Measurements from ENCODE around the gene PRUNE1.
A peak's percentile ranks its signal among the peaks of the same experiment; 100 is the strongest.

PRUNE1 gene

GRCh38 chr1:151039521-151039920 is 31.3 kb downstream of the PRUNE1 start:
- H3K4me3 ChIP-seq (ENCODE audit: low read depth, low read length), result no peak overlapping the region
- TF ChIP-seq, protein P1, sequence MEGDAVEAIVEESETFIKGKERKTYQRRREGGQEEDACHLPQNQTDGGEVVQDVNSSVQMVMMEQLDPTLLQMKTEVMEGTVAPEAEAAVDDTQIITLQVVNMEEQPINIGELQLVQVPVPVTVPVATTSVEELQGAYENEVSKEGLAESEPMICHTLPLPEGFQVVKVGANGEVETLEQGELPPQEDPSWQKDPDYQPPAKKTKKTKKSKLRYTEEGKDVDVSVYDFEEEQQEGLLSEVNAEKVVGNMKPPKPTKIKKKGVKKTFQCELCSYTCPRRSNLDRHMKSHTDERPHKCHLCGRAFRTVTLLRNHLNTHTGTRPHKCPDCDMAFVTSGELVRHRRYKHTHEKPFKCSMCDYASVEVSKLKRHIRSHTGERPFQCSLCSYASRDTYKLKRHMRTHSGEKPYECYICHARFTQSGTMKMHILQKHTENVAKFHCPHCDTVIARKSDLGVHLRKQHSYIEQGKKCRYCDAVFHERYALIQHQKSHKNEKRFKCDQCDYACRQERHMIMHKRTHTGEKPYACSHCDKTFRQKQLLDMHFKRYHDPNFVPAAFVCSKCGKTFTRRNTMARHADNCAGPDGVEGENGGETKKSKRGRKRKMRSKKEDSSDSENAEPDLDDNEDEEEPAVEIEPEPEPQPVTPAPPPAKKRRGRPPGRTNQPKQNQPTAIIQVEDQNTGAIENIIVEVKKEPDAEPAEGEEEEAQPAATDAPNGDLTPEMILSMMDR (IDR thresholded peaks at IDR 0.05; ENCODE audit: borderline replicate concordance, insufficient read depth, low read depth, low read length), result no peak

DNA sequence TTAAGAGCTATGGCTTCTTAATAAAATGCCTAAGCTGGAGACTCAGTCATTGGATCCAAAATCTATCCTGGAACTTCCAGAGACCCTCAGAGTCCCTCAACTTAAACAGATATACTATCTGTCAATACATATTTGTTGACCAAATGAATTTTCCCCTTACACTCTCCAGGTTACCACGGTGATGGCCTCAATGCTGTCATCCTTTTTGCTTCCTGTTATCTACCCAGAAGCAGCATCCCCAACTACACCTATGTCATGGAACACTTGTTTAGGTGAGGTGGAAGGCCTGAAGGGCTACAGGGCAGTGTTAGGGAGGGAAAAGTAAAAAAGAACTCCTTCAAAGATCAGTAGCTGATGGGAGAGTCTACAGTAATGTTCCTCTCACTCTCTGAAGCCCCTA is 34.9 kb downstream of the PRUNE1 start:
- TF ChIP-seq, protein P1 (IDR thresholded peaks at IDR 0.05; ENCODE audit: borderline replicate concordance, insufficient read depth, low read depth, low read length), result no peak
- H3K4me3 ChIP-seq (ENCODE audit: low read depth, low read length), result no peak overlapping the region

DNA sequence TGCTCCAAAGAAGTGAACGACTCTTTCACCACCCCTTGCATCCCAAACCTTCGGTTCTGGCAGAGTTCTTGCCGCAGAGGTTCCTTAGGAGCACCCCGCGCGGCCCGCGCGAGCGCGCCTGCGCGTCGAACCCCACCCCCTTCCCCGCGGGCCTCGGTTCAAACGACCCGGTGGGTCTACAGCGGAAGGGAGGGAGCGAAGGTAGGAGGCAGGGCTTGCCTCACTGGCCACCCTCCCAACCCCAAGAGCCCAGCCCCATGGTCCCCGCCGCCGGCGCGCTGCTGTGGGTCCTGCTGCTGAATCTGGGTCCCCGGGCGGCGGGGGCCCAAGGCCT is 39.3 kb downstream of the PRUNE1 start, which contains the start of gene C1orf56:
C1orf56 (plus strand) TSS at position 161 of the 334 bp plus-strand sequence; CDS start at position 258, 97 bp downstream.
- TF ChIP-seq, protein P1 (IDR thresholded peaks at IDR 0.05; ENCODE audit: borderline replicate concordance, insufficient read depth, low read depth, low read length), result no peak
- peak within 1 kb of the TSS; percentile 67 for H3K4me3 ChIP-seq (ENCODE audit: low read depth, low read length)

DNA sequence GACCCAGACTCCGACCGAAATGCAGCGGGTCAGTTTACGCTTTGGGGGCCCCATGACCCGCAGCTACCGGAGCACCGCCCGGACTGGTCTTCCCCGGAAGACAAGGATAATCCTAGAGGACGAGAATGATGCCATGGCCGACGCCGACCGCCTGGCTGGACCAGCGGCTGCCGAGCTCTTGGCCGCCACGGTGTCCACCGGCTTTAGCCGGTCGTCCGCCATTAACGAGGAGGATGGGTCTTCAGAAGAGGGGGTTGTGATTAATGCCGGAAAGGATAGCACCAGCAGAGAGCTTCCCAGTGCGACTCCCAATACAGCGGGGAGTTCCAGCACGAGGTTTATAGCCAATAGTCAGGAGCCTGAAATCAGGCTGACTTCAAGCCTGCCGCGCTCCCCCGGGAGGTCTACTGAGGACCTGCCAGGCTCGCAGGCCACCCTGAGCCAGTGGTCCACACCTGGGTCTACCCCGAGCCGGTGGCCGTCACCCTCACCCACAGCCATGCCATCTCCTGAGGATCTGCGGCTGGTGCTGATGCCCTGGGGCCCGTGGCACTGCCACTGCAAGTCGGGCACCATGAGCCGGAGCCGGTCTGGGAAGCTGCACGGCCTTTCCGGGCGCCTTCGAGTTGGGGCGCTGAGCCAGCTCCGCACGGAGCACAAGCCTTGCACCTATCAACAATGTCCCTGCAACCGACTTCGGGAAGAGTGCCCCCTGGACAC is 39.8 kb downstream of the PRUNE1 start:
- H3K4me3 ChIP-seq (ENCODE audit: low read depth, low read length), result peak overlapping the region; percentile 67
- TF ChIP-seq, protein P1 (IDR thresholded peaks at IDR 0.05; ENCODE audit: borderline replicate concordance, insufficient read depth, low read depth, low read length), result peak; percentile 60

DNA sequence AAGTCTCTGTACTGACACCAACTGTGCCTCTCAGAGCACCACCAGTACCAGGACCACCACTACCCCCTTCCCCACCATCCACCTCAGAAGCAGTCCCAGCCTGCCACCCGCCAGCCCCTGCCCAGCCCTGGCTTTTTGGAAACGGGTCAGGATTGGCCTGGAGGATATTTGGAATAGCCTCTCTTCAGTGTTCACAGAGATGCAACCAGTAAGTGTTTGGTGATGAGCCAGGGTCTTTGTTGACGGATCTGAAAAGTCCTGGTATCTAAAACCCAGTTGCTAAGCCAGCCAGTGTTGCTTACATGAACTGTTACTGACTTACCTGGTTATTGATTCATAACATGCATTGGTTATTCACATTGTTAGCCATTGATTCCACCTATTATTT is 40.4 kb downstream of the PRUNE1 start:
- TF ChIP-seq, protein P1 (IDR thresholded peaks at IDR 0.05; ENCODE audit: borderline replicate concordance, insufficient read depth, low read depth, low read length), result no peak
- peak overlapping the region; percentile 67 for H3K4me3 ChIP-seq (ENCODE audit: low read depth, low read length)

DNA sequence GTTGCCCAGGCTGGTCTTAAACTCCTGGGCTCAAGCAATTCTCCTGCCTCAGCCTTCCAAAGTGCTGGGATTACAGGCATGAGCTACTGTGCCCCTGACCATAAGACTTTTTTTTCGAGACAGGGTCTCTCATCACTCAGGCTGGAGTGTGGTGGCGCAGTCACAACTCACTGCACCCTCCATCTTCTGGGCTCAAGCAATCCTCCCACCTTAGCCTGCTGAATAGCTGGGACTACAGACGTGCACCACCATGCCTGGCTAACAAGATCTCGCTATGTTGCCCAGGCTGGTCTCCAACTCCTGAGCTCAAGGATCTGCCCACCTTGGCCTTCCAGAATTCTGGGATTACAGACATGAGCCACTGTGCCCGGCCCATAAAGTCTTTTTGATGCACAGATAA is 41.2 kb downstream of the PRUNE1 start:
- TF ChIP-seq, protein P1 (IDR thresholded peaks at IDR 0.05; ENCODE audit: borderline replicate concordance, insufficient read depth, low read depth, low read length), result no peak
- no peak overlapping the region for H3K4me3 ChIP-seq (ENCODE audit: low read depth, low read length)

- TF ChIP-seq, protein P1 (IDR thresholded peaks at IDR 0.05; ENCODE audit: borderline replicate concordance, insufficient read depth, low read depth, low read length), result no peak
- no peak overlapping the region for H3K4me3 ChIP-seq (ENCODE audit: low read depth, low read length)
Observed at GRCh38 chr1:151050051-151050688, 41.9 kb downstream of the PRUNE1 start.
